Measurements from ENCODE around the gene METTL16. TPM values are rescaled to one million over a fixed set of nuclear protein-coding genes. Genes with fewer than 3 reads are reported as not detected.

METTL16 gene
- polyA plus RNA-seq, 1 donor (not counting 4 experiments of a cell fraction or from before 2014, with no cell fraction given): 16.6 TPM

- Histone ChIP-seq H3K4me3 (ENCODE audit: control insufficient read depth in 2 of 3, extremely low read depth in 1 of 3, insufficient read depth in 2 of 3, low read depth in 1 of 3, low read length in 3 of 3) (no peak overlapping the region), H3K27ac (ENCODE audit: control insufficient read depth, insufficient read depth, low read length) (no peak overlapping the region), H3K36me3 (ENCODE audit: control insufficient read depth in 2 of 2, extremely low read depth in 1 of 2, insufficient read depth in 2 of 2, low read length in 2 of 2) (peaks cover 10 to 14% of the 10 kb centered on the region in 2 experiments), H3K4me2 (ENCODE audit: control insufficient read depth, extremely low read depth, insufficient read depth, low read depth, low read length) (no peak overlapping the region), H3K27me3 (ENCODE audit: control insufficient read depth, extremely low read depth, insufficient read depth, low read length) (no peaks in the 10 kb centered on the region), H3K79me2 (ENCODE audit: control insufficient read depth, insufficient read depth, low read length) (no peaks in the 10 kb centered on the region), H3K4me1 (ENCODE audit: control insufficient read depth, extremely low read depth, insufficient read depth, low read length) (no peaks in the 10 kb centered on the region), H3K9me3 (ENCODE audit: control insufficient read depth, low read depth, low read length) (no peaks in the 10 kb centered on the region), H4K20me1 (ENCODE audit: control insufficient read depth, extremely low read depth, insufficient read depth, low read length) (no peaks in the 10 kb centered on the region), H3K9ac (ENCODE audit: control insufficient read depth, extremely low read depth, insufficient read depth, low read length) (no peak overlapping the region), H3K9me1 (ENCODE audit: control insufficient read depth, extremely low read depth, insufficient read depth, low read length) (no peaks in the 10 kb centered on the region), H2AFZ (ENCODE audit: control insufficient read depth, low read length) (no peak overlapping the region)
- dilution Hi-C loops (cut with MboI; ENCODE audit: extremely low pct_ligation_motif_present, low sequenced_read_pairs): no loop called here
- no peak for TF ChIP-seq EZH2 (IDR thresholded peaks at IDR 0.05; ENCODE audit: low read length)
- TF ChIP-seq, protein P1, sequence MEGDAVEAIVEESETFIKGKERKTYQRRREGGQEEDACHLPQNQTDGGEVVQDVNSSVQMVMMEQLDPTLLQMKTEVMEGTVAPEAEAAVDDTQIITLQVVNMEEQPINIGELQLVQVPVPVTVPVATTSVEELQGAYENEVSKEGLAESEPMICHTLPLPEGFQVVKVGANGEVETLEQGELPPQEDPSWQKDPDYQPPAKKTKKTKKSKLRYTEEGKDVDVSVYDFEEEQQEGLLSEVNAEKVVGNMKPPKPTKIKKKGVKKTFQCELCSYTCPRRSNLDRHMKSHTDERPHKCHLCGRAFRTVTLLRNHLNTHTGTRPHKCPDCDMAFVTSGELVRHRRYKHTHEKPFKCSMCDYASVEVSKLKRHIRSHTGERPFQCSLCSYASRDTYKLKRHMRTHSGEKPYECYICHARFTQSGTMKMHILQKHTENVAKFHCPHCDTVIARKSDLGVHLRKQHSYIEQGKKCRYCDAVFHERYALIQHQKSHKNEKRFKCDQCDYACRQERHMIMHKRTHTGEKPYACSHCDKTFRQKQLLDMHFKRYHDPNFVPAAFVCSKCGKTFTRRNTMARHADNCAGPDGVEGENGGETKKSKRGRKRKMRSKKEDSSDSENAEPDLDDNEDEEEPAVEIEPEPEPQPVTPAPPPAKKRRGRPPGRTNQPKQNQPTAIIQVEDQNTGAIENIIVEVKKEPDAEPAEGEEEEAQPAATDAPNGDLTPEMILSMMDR (optimal IDR thresholded peaks at IDR 0.05 in 1 of 3, IDR thresholded peaks at IDR 0.05 in 1 of 3, conservative IDR thresholded peaks at IDR 0.05 in 1 of 3; ENCODE audit: extremely low read depth in 1 of 3, insufficient read depth in 2 of 3, low read length in 3 of 3): no peak
- no peak for FAIRE-seq
- DNase-seq (ENCODE audit: low read depth, low spot score): no peak
Observed at GRCh38 chr17:2459917-2460271, 51.8 kb downstream of the METTL16 start.

- Histone ChIP-seq H3K9me1 (ENCODE audit: control insufficient read depth, extremely low read depth, insufficient read depth, low read length) (no peaks in the 10 kb centered on the region), H3K27ac (ENCODE audit: control insufficient read depth, insufficient read depth, low read length) (no peak overlapping the region), H3K4me3 (ENCODE audit: control insufficient read depth in 2 of 3, extremely low read depth in 1 of 3, insufficient read depth in 2 of 3, low read depth in 1 of 3, low read length in 3 of 3) (no peak overlapping the region), H2AFZ (ENCODE audit: control insufficient read depth, low read length) (no peak overlapping the region), H3K9ac (ENCODE audit: control insufficient read depth, extremely low read depth, insufficient read depth, low read length) (no peak overlapping the region), H4K20me1 (ENCODE audit: control insufficient read depth, extremely low read depth, insufficient read depth, low read length) (no peaks in the 10 kb centered on the region), H3K4me1 (ENCODE audit: control insufficient read depth, extremely low read depth, insufficient read depth, low read length) (peaks cover 2% of the 10 kb centered on the region), H3K9me3 (ENCODE audit: control insufficient read depth, low read depth, low read length) (no peaks in the 10 kb centered on the region), H3K36me3 (ENCODE audit: control insufficient read depth in 2 of 2, extremely low read depth in 1 of 2, insufficient read depth in 2 of 2, low read length in 2 of 2) (peaks cover 9 to 11% of the 10 kb centered on the region in 2 experiments), H3K79me2 (ENCODE audit: control insufficient read depth, insufficient read depth, low read length) (no peaks in the 10 kb centered on the region), H3K27me3 (ENCODE audit: control insufficient read depth, extremely low read depth, insufficient read depth, low read length) (no peaks in the 10 kb centered on the region), H3K4me2 (ENCODE audit: control insufficient read depth, extremely low read depth, insufficient read depth, low read depth, low read length) (no peak overlapping the region)
- FAIRE-seq: no peak
- no peak for DNase-seq (ENCODE audit: low read depth, low spot score)
- dilution Hi-C loops (cut with MboI; ENCODE audit: extremely low pct_ligation_motif_present, low sequenced_read_pairs): no loop called here
- TF ChIP-seq EZH2 (IDR thresholded peaks at IDR 0.05; ENCODE audit: low read length): no peak
- TF ChIP-seq, protein P1 (optimal IDR thresholded peaks at IDR 0.05 in 1 of 3, IDR thresholded peaks at IDR 0.05 in 1 of 3, conservative IDR thresholded peaks at IDR 0.05 in 1 of 3; ENCODE audit: extremely low read depth in 1 of 3, insufficient read depth in 2 of 3, low read length in 3 of 3): no peak
Observed at GRCh38 chr17:2457913-2458312, 53.8 kb downstream of the METTL16 start.
